ENCODE data around the gene TEX13D. TPM values are rescaled to one million over a fixed set of nuclear protein-coding genes. Genes with fewer than 3 reads are reported as not detected.

The TEX13D gene
- total RNA-seq, 1 experiment from 2014 or later: 0.15 TPM

Other genes with a start within 250 kb of the TEX13D start
- gene SH2D1A, start 13.9 kb downstream of the TEX13D start, total RNA-seq (2021; ENCODE audit: unreplicated experiment): 0.15 TPM